Ovary (tissue), 9 donors: Measurements from ENCODE around the gene OSBPL6. TPM values are rescaled to one million over a fixed set of nuclear protein-coding genes. Genes with fewer than 3 reads are reported as not detected.
"Not testable (repeated sequence)": the region's sequence is repeated elsewhere in the genome, so short reads cannot be mapped to it uniquely, and the experiment has no call there.

ENCODE experiments used
- DNase-seq, 5 donors: peaks; one replicate each; pipeline ENCODE4 v3.0.0-alpha.2; 2019 to 2020
- H3K27ac ChIP-seq, 2 donors: fragments of 200-600 bp; one replicate each; pipeline versions ENCODE4 v1.5.1 to v1.8.0; 2019 to 2022
- H3K27me3 ChIP-seq: fragments of 200-600 bp; one replicate; pipeline ENCODE4 v1.8.0; 2022
- H3K36me3 ChIP-seq: fragments of 200-600 bp; sonication (generic); one replicate; pipeline ENCODE4 v1.5.1; 2019
- H3K4me1 ChIP-seq: one replicate; pipeline ENCODE4 v1.8.1; 2013; ENCODE audit warnings: mild to moderate bottlenecking, moderate library complexity; ENCODE audit not compliant: insufficient read depth
- H3K4me3 ChIP-seq: fragments of 200-600 bp; sonication (generic); one replicate; pipeline ENCODE4 v1.5.1; 2017
- H3K9me3 ChIP-seq, 2 donors: fragments of 200-600 bp in 1 of 2; sonication (generic) in 1 of 2; one replicate each; pipeline versions ENCODE4 v1.5.1 to v1.8.1; 2013 to 2019; ENCODE audit warnings: mild to moderate bottlenecking in 1 of 2, moderate library complexity in 1 of 2
- CTCF ChIP-seq, 3 donors: fragments of 450-650 bp in 2 of 3; fragments of 200-600 bp in 1 of 3; IDR thresholded peaks; one replicate each; pipeline versions ENCODE4 v1.5.1 to v1.8.0; 2016 to 2022; ENCODE audit warnings: antibody characterized with exemption in 3 of 3, mild to moderate bottlenecking in 1 of 3
- EP300 ChIP-seq: sonication (generic); formaldehyde crosslinking; IDR thresholded peaks from one replicate; pipeline ENCODE4 v1.6.1; 2017; ENCODE audit warnings: antibody characterized with exemption
- POLR2A ChIP-seq: fragments of 450-650 bp; IDR thresholded peaks from one replicate; pipeline ENCODE4 v1.6.1; 2017; ENCODE audit warnings: antibody characterized with exemption, mild to moderate bottlenecking, moderate library complexity
- WGBS, 3 donors: extraction: QIAGEN DNeasy Blood & Tissue Kit in 1 of 3; methylation state at CpG; one replicate each; pipeline versions ENCODE4 v1.1.5 to v1.1.7; 2013 to 2017; 5-methylcytosine and 5-hydroxymethylcytosine counted together
- intact Hi-C, 4 donors: fragments of 100-400 bp; cut with DNase I; formaldehyde crosslinking; loops; one replicate each; pipeline versions ENCODE4 v1.11.0 to v1.15.1; 2022 to 2023
- polyA plus RNA-seq, 2 donors: library from polyadenylated mRNA; stranded (reverse); fragments of 200-250 nt in 1 of 2; fragments of 350-450 nt in 1 of 2; fragmentation: Illumina TruSeq in 1 of 2; extraction: RNeasy Lipid Tissue Mini Kit (QIAGEN cat#74804) in 1 of 2; gene quantifications; one replicate each; pipeline ENCODE4 v1.2.3, GENCODE V29; 2013 to 2014
- total RNA-seq, 7 donors: library from RNA; depleted of rRNA in 2 of 7; stranded (reverse); fragments of >200 nt in 2 of 7; fragmentation: NEBNext Ultra II Directional in 3 of 7; extraction: Animal tissue kit (Norgen Biotek cat#: 25700) in 3 of 7; gene quantifications; one replicate each; pipeline versions ENCODE4 v1.1.0 to v1.2.4, GENCODE V29; 2016 to 2023
- donor health status: DM: no; HTN: no; CAD: no; lungs with moderate emphysema.
- donor health status: DM: no; HTN: no; CAD: no.
- donor health status: Bipolar disorder and iron deficiency.
- donor health status: DM: yes; HTN: yes; CAD: no.
- donor health status: DM: no; HTN: no; CAD: no.
- donor health status: DM: yes; HTN: yes; CAD: no.

Gene OSBPL6
- total and polyA plus RNA-seq, 9 donors: 0.60 to 7.4 (median 1.7) TPM

GRCh38 chr2:178344121-178344520, 149.8 kb downstream of the OSBPL6 start:
- intact Hi-C loops: no loop called here
- Histone ChIP-seq H3K4me3 (no peak overlapping the region), H3K36me3 (no peaks in the 10 kb centered on the region), H3K4me1 (no peaks in the 10 kb centered on the region), H3K27me3 (no peaks in the 10 kb centered on the region), H3K9me3 (no peaks in the 10 kb centered on the region), H3K27ac (no peak overlapping the region)
- DNase-seq: no peak
- 83 to 89% (median 85%) methylated on average over 11 of the region's 11 CpGs for WGBS, 3 donors
- TF ChIP-seq EP300 (no peak), CTCF (IDR thresholded peaks at IDR 0.05) (no peak), POLR2A (no peak)

DNA sequence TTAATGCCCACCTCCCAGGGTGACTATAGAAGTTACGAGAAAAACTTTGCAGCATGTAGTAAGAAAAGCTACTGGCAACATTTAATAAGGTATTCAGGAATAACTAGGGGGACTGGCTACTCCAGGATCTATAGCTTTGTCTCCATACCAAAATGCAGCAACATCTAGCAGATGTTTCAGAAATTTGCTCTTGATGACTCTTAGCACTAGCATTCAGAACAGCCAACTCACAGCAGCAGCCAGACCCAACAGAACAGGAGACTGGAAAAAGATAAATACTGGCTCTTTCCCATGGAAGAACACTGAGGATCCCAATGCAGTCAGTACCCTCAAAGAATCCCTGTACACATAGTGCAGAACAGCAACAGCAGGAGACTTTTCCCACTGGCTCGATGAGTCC, 151.6 kb downstream of the OSBPL6 start:
- Histone ChIP-seq H3K4me1 (no peaks in the 10 kb centered on the region), H3K27me3 (no peaks in the 10 kb centered on the region), H3K4me3 (no peak overlapping the region), H3K36me3 (no peaks in the 10 kb centered on the region), H3K27ac (no peak overlapping the region), H3K9me3 (no peaks in the 10 kb centered on the region)
- intact Hi-C loops: no loop called here
- TF ChIP-seq EP300: no peak
- DNase-seq: no peak
- WGBS, 3 donors: 96 to 100% (median 96%) methylated on average over 2 of the region's 2 CpGs

DNA sequence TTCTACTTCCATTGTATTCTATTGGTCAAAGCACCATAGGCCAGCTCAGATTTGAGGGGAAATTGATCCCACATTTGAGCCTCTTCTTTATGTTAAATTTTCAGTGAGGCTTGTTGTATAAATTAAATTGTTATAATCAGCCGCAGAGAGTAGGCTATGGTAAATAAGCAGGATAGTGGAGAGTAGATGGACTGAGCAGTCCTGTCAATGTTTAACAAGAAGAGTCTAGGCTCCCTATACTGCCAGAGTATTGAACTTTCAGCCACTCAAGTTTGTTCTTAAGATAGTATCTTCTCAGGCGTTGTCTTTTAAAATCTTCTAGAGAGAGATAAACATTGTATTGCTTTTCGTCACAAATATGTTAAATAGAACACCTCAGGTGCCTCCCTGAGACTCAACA, 155.7 kb downstream of the OSBPL6 start:
- H3K27ac ChIP-seq: no peak overlapping the region
- H3K36me3 ChIP-seq: no peaks in the 10 kb centered on the region
- no peaks in the 10 kb centered on the region for H3K4me1 ChIP-seq
- H3K4me3 ChIP-seq: no peak overlapping the region
- TF ChIP-seq CTCF (IDR thresholded peaks at IDR 0.05) (no peak), EP300 (no peak), POLR2A (no peak)
- no peak for DNase-seq
- H3K27me3 ChIP-seq: no peaks in the 10 kb centered on the region
- intact Hi-C loops: no loop called here
- WGBS, 3 donors: 94 to 97% (median 95%) methylated on average over 3 of the region's 3 CpGs
- H3K9me3 ChIP-seq: no peaks in the 10 kb centered on the region

DNA sequence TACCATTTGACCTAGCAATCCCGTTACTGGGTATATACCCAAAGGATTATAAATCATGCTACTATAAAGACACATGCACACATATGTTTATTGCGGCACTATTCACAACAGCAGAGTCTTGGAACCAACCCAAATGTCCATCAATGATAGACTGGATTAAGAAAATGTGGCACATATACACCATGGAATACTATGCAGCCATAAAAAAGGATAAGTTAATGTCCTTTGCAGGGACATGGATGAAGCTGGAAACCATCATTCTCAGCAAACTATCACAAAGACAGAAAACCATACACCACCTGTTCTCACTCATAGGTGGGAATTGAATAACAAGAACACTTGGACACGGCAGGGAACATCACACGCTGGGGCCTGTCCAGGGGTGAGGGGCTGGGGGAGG, 163.4 kb downstream of the OSBPL6 start:
- H3K4me1 ChIP-seq, H3K27me3 ChIP-seq, DNase-seq, intact Hi-C loops, H3K27ac ChIP-seq, H3K36me3 ChIP-seq, H3K4me3 ChIP-seq, H3K9me3 ChIP-seq: not testable (repeated sequence)
- WGBS, 3 donors: 96 to 100% (median 98%) methylated on average over 4 of the region's 4 CpGs

- 84 to 96% (median 86%) methylated on average over 7 of the region's 7 CpGs for WGBS, 3 donors
- intact Hi-C loops: no loop called here
- Histone ChIP-seq H3K27ac (no peak overlapping the region), H3K36me3 (no peaks in the 10 kb centered on the region), H3K9me3 (no peaks in the 10 kb centered on the region), H3K27me3 (no peaks in the 10 kb centered on the region), H3K4me1 (no peaks in the 10 kb centered on the region), H3K4me3 (no peak overlapping the region)
- TF ChIP-seq POLR2A: no peak
- TF ChIP-seq EP300: no peak
- TF ChIP-seq CTCF (IDR thresholded peaks at IDR 0.05): no peak
- DNase-seq: no peak
These were observed 165.0 kb downstream of the OSBPL6 start for GRCh38 chr2:178359192-178359912.
